HepG2 (cell line): ENCODE measurements around the gene HRC. TPM values are rescaled to one million over a fixed set of nuclear protein-coding genes. Genes with fewer than 3 reads are reported as not detected.

ENCODE experiments used
- ATF6 ChIP-seq: sonication (generic); formaldehyde crosslinking; conservative IDR thresholded peaks from 2 replicates; pipeline ENCODE4 v1.4.0; 2020; ENCODE audit warnings: missing genetic modification reagents
- BCLAF1 ChIP-seq: fragments of 450-650 bp; IDR thresholded peaks from 2 replicates; pipeline ENCODE4 v1.6.1; 2017; ENCODE audit warnings: mild to moderate bottlenecking
- CEBPZ ChIP-seq: IDR thresholded peaks from 2 replicates; pipeline ENCODE4 v1.6.1; 2012; ENCODE audit warnings: low read length, improper control_type of control experiment
- FOSL1 ChIP-seq: sonication (generic); formaldehyde crosslinking; IDR thresholded peaks from 2 replicates; pipeline ENCODE4 v1.9.0; 2021; ENCODE audit warnings: missing genetic modification reagents, borderline replicate concordance
- KDM2A ChIP-seq: sonication (generic); formaldehyde crosslinking; IDR thresholded peaks from 2 replicates; pipeline ENCODE4 v1.4.0; 2020; ENCODE audit warnings: low read depth, missing genetic modification reagents, borderline replicate concordance
- SOX6 ChIP-seq, 2 experiments: fragments of 450-650 bp in 1 of 2; sonication (generic) in 1 of 2; formaldehyde crosslinking in 1 of 2; IDR thresholded peaks; 2 replicates each; pipeline versions ENCODE4 v1.4.0 to v1.6.1; 2017 to 2020; ENCODE audit warnings: antibody characterized with exemption in 1 of 2, mild to moderate bottlenecking in 1 of 2, missing genetic modification reagents in 1 of 2
- SRSF9 ChIP-seq: fragments of 200-400 bp; formaldehyde crosslinking; IDR thresholded peaks from 2 replicates; pipeline ENCODE4 v1.6.1; 2018; ENCODE audit warnings: borderline replicate concordance, mild to moderate bottlenecking, low read depth, low read length; ENCODE audit not compliant: insufficient read depth, poor library complexity, severe bottlenecking
- SYNCRIP ChIP-seq: fragments of 200-400 bp; formaldehyde crosslinking; IDR thresholded peaks from 2 replicates; pipeline ENCODE4 v1.6.1; 2018; ENCODE audit warnings: mild to moderate bottlenecking, low read depth, low read length; ENCODE audit not compliant: insufficient read depth
- XRCC5 ChIP-seq: fragments of 200-400 bp; formaldehyde crosslinking; optimal IDR thresholded peaks from 2 replicates; pipeline ENCODE3; 2017; ENCODE audit warnings: mild to moderate bottlenecking, low read length
- ZFX ChIP-seq: sonication (generic); formaldehyde crosslinking; IDR thresholded peaks from 2 replicates; pipeline ENCODE4 v1.4.0; 2020; ENCODE audit warnings: mild to moderate bottlenecking, low read depth, missing genetic modification reagents, moderate library complexity
- ZNF20 ChIP-seq: sonication (generic); formaldehyde crosslinking; IDR thresholded peaks from 2 replicates; pipeline ENCODE4 v1.4.0; 2020; ENCODE audit warnings: mild to moderate bottlenecking, moderate library complexity, missing genetic modification reagents
- ZNF451 ChIP-seq: sonication (generic); formaldehyde crosslinking; IDR thresholded peaks from 2 replicates; pipeline ENCODE4 v1.5.0; 2020; ENCODE audit warnings: mild to moderate bottlenecking, missing genetic modification reagents
- ZNF580 ChIP-seq: IDR thresholded peaks from 2 replicates; pipeline ENCODE4 v1.6.1; 2016; ENCODE audit warnings: low read depth, borderline replicate concordance
- ZNF629 ChIP-seq: sonication (generic); formaldehyde crosslinking; conservative IDR thresholded peaks from 2 replicates; pipeline ENCODE4 v1.5.0; 2020; ENCODE audit warnings: missing genetic modification reagents
- ZNF672 ChIP-seq: sonication (generic); formaldehyde crosslinking; IDR thresholded peaks from 2 replicates; pipeline ENCODE4 v1.8.1; 2022; ENCODE audit warnings: missing genetic modification reagents
- ZNF740 ChIP-seq: sonication (generic); formaldehyde crosslinking; IDR thresholded peaks from 2 replicates; pipeline ENCODE4 v1.4.0; 2020; ENCODE audit warnings: missing genetic modification reagents
- ZSCAN21 ChIP-seq: sonication (generic); formaldehyde crosslinking; IDR thresholded peaks from 2 replicates; pipeline ENCODE4 v1.8.0; 2022; ENCODE audit warnings: mild to moderate bottlenecking, missing genetic modification reagents, moderate library complexity, borderline replicate concordance
- polyA plus RNA-seq, 8 experiments: library from polyadenylated mRNA; depleted of rRNA in 3 of 8; stranded (reverse) in 7 of 8; unstranded in 1 of 8; fragments of >200 nt; fragmentation: Illumina TruSeq in 4 of 8; extraction: Trizol in 4 of 8; gene quantifications; 2 replicates each; pipeline versions ENCODE4 v1.2.1 to v1.2.3, GENCODE V29; 2011 to 2016; ENCODE audit warnings: low read depth in 4 of 8, missing spikeins in 1 of 8, mixed read lengths in 1 of 8; ENCODE audit not compliant: insufficient read depth in 1 of 8
- total RNA-seq, 5 experiments: library from RNA; depleted of rRNA; stranded (reverse); fragments of >200 nt; fragmentation: Illumina TruSeq; extraction: Trizol; gene quantifications; 2 replicates each; pipeline ENCODE4 v1.2.3, GENCODE V29; 2016; ENCODE audit warnings: low read depth in 1 of 5

The HRC gene
- total and polyA plus RNA-seq, 2 of the 13 experiments (the other 11 are each of a cell fraction or from before 2014, with no cell fraction given): 3.6 to 15.4 TPM

- TF ChIP-seq ATF6 (CRISPR knock-in tag): no peak
- no peak for TF ChIP-seq ZNF740 (CRISPR knock-in tag)
- TF ChIP-seq FOSL1: no peak
- TF ChIP-seq ZNF580 (CRISPR knock-in tag): peak; percentile 19; the same call in 1 of the 2 replicates
- peak; percentile 53; the same call in 1 of the 2 replicates for TF ChIP-seq ZSCAN21 (CRISPR knock-in tag)
- no peak for TF ChIP-seq CEBPZ
- TF ChIP-seq KDM2A: 0 out of 2 replicates have a peak, but pooled peaks have one; percentile 36
- TF ChIP-seq SRSF9: no peak
- no peak for TF ChIP-seq XRCC5
- no peak for TF ChIP-seq ZNF20 (CRISPR knock-in tag)
- TF ChIP-seq SYNCRIP: no peak
- TF ChIP-seq ZNF629: no peak
- TF ChIP-seq SOX6 (IDR thresholded peaks at IDR 0.05): no peak
- no peak for TF ChIP-seq SOX6 (CRISPR knock-in tag; IDR thresholded peaks at IDR 0.05)
- no peak for TF ChIP-seq BCLAF1
- TF ChIP-seq ZFX (CRISPR knock-in tag): peak; percentile 82
- no peak for TF ChIP-seq ZNF672 (CRISPR knock-in tag)
- TF ChIP-seq ZNF451 (CRISPR knock-in tag): 0 out of 2 replicates have a peak, but pooled peaks have one; percentile 30
These were observed 30.0 kb downstream of the HRC start (continued) for GRCh38 chr19:49125025-49125731.
